Thymus (tissue), 11 donors: Measurements from ENCODE around the gene PTGES. TPM values are rescaled to one million over a fixed set of nuclear protein-coding genes. Genes with fewer than 3 reads are reported as not detected.

ENCODE experiments used
- DNase-seq, 9 donors: peaks; one replicate each; pipeline ENCODE4 v3.0.0-alpha.2; 2013; ENCODE audit warnings: low spot score in 9 of 9, low read depth in 6 of 9, missing footprints in 1 of 9
- H3K27ac ChIP-seq, 2 donors: one replicate each; pipeline ENCODE4 v1.5.1; 2013; ENCODE audit warnings: control low read depth in 1 of 2, low read depth in 1 of 2, low read length in 1 of 2, mild to moderate bottlenecking in 1 of 2, moderate library complexity in 1 of 2
- H3K27me3 ChIP-seq, 2 donors: one replicate each; pipeline ENCODE4 v1.5.1; 2013; ENCODE audit warnings: low read length in 1 of 2; ENCODE audit not compliant: control insufficient read depth in 2 of 2, insufficient read depth in 1 of 2
- H3K36me3 ChIP-seq, 2 donors: one replicate each; pipeline ENCODE4 v1.5.1; 2013; ENCODE audit warnings: low read length in 1 of 2, mild to moderate bottlenecking in 1 of 2, moderate library complexity in 1 of 2; ENCODE audit not compliant: control insufficient read depth in 2 of 2, insufficient read depth in 2 of 2
- H3K4me1 ChIP-seq, 2 donors: one replicate each; pipeline ENCODE4 v1.5.1; 2013; ENCODE audit warnings: low read length in 2 of 2; ENCODE audit not compliant: control insufficient read depth in 2 of 2, insufficient read depth in 2 of 2
- H3K4me3 ChIP-seq, 2 donors: one replicate each; pipeline ENCODE4 v1.5.1; 2013; ENCODE audit warnings: low read length in 2 of 2, control low read depth in 1 of 2, mild to moderate bottlenecking in 1 of 2
- H3K9me3 ChIP-seq, 2 donors: one replicate each; pipeline ENCODE4 v1.5.1; 2013; ENCODE audit warnings: low read length in 1 of 2, mild to moderate bottlenecking in 1 of 2; ENCODE audit not compliant: control insufficient read depth in 2 of 2, insufficient read depth in 1 of 2
- WGBS: extraction: QIAGEN DNeasy Blood & Tissue Kit; methylation state at CpG from one replicate; pipeline ENCODE4 v1.1.7; 2013; 5-methylcytosine and 5-hydroxymethylcytosine counted together
- polyA plus RNA-seq: library from polyadenylated mRNA; stranded (reverse); fragments of 200-250 nt; gene quantifications from one replicate; pipeline ENCODE4 v1.2.3, GENCODE V29; 2013
- total RNA-seq: library from RNA; stranded (reverse); fragments of 120-200 nt; gene quantifications from one replicate; pipeline ENCODE4 v1.2.4, GENCODE V29; 2013
- donor health status: healthy.

The PTGES gene
- total and polyA plus RNA-seq, 2 donors: 7.8 to 11.1 TPM

GRCh38 chr9:129710169-129710453 lies 42.7 kb downstream of the PTGES start:
- Histone ChIP-seq H3K4me3 (no peak overlapping the region), H3K27ac (no peak overlapping the region), H3K27me3 (peaks cover 5 to 43% of the 10 kb centered on the region in 2 donors), H3K36me3 (no peaks in the 10 kb centered on the region), H3K4me1 (peaks cover 0 to 13% of the 10 kb centered on the region in 2 donors), H3K9me3 (no peaks in the 10 kb centered on the region)
- DNase-seq: no peak
- 96% methylated on average over 3 of the region's 3 CpGs for WGBS

DNA sequence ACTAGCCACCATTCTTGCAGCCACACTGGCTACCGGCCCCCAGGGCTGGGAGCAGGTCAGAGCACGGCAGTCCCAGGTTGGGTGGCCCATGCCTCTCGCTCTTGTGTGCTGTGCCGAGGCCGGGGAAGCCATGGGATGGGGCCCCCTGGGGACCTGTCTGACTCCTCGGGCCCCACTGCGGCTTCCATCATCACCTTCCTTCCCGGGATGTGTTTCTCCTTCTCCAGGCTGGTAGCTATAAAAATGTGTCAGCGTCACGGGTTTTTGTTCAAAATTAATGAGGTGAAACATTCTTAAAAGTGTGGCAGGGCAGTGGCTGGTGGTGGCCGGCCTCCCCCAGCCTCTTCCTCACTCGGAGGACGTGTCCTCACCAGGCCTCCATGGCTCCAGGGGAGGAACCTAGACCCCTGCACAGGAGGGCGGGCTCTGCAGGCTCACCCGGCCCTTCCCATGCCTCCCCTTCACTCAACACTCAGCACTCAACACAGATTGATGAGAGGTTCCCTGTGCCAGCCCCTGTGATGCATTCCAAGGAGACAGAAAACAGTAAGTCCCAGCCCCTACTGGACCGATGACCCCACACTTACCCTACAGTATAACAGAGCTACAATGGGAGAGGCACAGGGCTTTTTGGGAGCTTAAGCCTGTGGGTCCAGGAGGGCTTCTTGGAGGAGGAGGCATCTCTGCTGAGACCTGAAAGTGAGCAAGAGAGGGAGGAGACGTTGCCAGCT lies 43.2 kb downstream of the PTGES start:
- Histone ChIP-seq H3K36me3 (no peaks in the 10 kb centered on the region), H3K4me1 (peaks cover 0 to 13% of the 10 kb centered on the region in 2 donors), H3K9me3 (no peaks in the 10 kb centered on the region), H3K4me3 (no peak overlapping the region), H3K27ac (no peak overlapping the region), H3K27me3 (peaks cover 5 to 40% of the 10 kb centered on the region in 2 donors)
- WGBS: 95% methylated on average over 17 of the region's 17 CpGs
- no peak for DNase-seq

DNA sequence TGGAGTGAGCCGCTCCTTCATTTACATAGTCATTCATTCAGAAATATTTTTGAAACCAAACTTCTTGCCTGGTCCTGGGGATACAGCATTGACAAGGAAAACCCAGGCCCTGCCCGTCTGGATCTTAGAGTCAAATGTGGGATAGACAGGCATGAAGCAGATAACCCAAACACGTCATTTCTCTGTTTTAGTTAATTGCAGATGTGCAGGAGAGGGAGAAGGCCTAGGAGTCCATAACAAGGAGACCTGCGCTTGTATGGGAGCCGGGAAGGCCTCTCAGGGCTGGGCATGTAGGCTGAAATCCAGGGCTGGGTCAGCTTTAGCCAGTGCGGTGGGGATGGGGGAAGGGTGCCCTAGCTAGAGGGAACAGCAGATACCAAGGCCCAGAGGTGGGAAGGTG lies 44.0 kb downstream of the PTGES start:
- Histone ChIP-seq H3K36me3 (no peaks in the 10 kb centered on the region), H3K27me3 (peaks cover 5 to 41% of the 10 kb centered on the region in 2 donors), H3K27ac (no peak overlapping the region), H3K4me1 (peaks cover 0 to 13% of the 10 kb centered on the region in 2 donors), H3K9me3 (no peaks in the 10 kb centered on the region), H3K4me3 (no peak overlapping the region)
- 98% methylated on average over 6 of the region's 6 CpGs for WGBS
- DNase-seq: no peak

DNA sequence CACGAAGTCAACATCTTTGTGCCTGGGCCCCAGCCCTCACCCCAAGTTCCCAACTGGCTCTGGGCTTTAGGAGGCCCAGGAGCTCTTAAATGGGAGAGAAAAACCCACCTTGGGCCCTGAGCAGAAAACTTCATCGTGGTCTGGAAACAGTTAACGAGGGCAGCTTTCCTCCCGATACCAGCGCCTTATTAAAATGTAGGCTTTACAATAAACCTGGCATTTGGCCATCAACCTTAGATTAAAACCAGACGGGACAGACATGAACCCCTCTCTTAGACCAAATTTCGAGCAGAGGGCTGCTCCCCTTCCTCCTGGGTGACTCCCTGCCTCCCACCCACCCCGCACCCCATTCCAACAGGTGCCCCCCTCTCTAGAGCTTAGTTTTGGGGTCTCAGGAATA lies 48.0 kb downstream of the PTGES start:
- no peak for DNase-seq
- H3K27me3 ChIP-seq: peaks cover under 1 to 28% of the 10 kb centered on the region in 2 donors
- no peak overlapping the region for H3K4me3 ChIP-seq
- 87% methylated on average over 8 of the region's 8 CpGs for WGBS
- no peak overlapping the region for H3K27ac ChIP-seq
- H3K9me3 ChIP-seq: no peaks in the 10 kb centered on the region
- no peaks in the 10 kb centered on the region for H3K36me3 ChIP-seq
- H3K4me1 ChIP-seq: no peaks in the 10 kb centered on the region

GRCh38 chr9:129703667-129704355 lies 49.0 kb downstream of the PTGES start:
- Histone ChIP-seq H3K27me3 (peaks cover 5 to 33% of the 10 kb centered on the region in 2 donors), H3K4me3 (no peak overlapping the region), H3K9me3 (no peaks in the 10 kb centered on the region), H3K4me1 (no peaks in the 10 kb centered on the region), H3K27ac (no peak overlapping the region), H3K36me3 (no peaks in the 10 kb centered on the region)
- DNase-seq: no peak
- WGBS: 90% methylated on average over 17 of the region's 17 CpGs

DNA sequence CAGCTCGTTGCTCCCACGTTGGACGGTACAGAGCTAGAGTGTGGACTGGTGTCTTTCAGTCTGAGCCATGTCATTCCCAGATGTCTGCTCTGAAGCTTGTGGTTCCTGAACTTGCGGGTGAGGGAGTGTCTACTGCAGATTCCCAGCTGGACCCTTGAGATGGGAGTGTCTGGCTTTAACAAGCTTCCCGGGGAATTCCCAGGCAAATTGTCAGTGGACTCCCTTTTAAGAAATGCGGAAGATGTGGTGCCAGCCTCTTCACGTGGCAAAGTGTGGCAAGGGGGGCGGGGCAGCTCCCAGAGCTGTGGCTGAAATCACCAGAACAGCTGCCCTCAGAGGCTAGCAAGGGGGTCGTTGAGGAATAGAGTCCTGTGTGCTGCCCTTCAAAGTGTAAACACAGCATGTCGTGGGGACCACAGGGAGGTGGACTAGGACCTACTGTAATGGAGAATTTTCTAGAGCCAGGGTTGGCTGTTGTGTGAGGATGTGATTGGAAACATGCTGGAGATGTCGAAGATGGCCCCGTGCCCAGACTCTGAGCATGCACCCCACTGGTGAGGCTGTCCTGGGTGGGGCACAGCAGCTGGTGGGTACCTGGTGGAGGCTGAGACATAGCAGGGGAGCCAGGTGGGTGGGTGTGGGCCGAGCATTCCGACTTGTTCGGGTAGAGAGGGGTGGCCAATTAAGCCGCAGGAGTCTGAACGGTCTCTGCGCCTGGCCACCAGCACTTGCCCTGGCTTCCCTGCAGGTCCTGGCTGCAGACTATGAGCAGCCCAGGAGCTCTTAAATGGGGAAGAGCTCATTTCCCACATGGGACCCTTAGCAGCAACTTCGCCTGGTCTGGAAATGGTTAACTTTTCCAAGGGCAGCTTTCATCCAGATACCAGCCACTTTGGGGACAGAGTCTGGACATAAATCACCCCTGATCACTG lies 50.0 kb downstream of the PTGES start:
- H3K27me3 ChIP-seq: peaks cover 14 to 43% of the 10 kb centered on the region in 2 donors
- H3K36me3 ChIP-seq: no peaks in the 10 kb centered on the region
- H3K4me1 ChIP-seq: no peaks in the 10 kb centered on the region
- H3K9me3 ChIP-seq: no peaks in the 10 kb centered on the region
- H3K27ac ChIP-seq: no peak overlapping the region
- DNase-seq: no peak
- 81% methylated on average over 19 of the region's 19 CpGs for WGBS
- H3K4me3 ChIP-seq: no peak overlapping the region

DNA sequence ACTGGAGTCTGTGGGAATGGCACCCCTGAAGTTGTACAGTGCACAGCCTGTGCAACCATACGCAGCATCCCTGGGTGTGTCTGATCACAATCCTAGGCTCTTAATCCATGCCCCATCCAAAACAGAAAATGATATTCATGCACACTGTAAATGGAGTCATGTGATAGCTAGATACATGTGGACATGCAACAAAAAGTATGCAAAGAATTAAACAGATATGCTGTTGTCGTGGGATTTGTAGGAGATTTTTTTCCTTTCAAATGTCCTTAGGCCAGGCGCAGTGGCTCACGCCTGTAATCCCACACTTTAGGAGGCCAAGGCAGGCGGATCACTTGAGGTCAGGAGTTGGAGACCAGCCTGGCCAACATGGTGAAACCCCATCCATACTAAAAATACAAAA lies 51.3 kb downstream of the PTGES start:
- WGBS: 95% methylated on average over 5 of the region's 5 CpGs
- Histone ChIP-seq H3K4me1 (peaks cover 0 to 4% of the 10 kb centered on the region in 2 donors), H3K4me3 (no peak overlapping the region), H3K27ac (no peak overlapping the region), H3K9me3 (no peaks in the 10 kb centered on the region), H3K36me3 (no peaks in the 10 kb centered on the region), H3K27me3 (peaks cover 27 to 54% of the 10 kb centered on the region in 2 donors)
- DNase-seq: no peak

GRCh38 chr9:129701054-129701453 lies 51.8 kb downstream of the PTGES start:
- WGBS: 57% methylated on average over 11 of the region's 11 CpGs
- Histone ChIP-seq H3K27me3 (peaks cover 32 to 59% of the 10 kb centered on the region in 2 donors), H3K4me1 (peaks cover 0 to 4% of the 10 kb centered on the region in 2 donors)

More at GRCh38 chr9:129701054-129701453, 51.8 kb downstream of the PTGES start:
- H3K9me3 ChIP-seq: no peaks in the 10 kb centered on the region
- no peak overlapping the region for H3K4me3 ChIP-seq
- no peak overlapping the region for H3K27ac ChIP-seq
- no peak for DNase-seq
- no peaks in the 10 kb centered on the region for H3K36me3 ChIP-seq
